Fibroblast of mammary gland (primary cell): ENCODE data around the gene SLC5A1.

Source experiments
- DNase-seq: peaks from one replicate; pipeline ENCODE4 v3.0.0-alpha.2; 2010; ENCODE audit warnings: low read depth
- H3K4me3 ChIP-seq: 2 replicates; pipeline ENCODE4 v1.5.1; 2011; ENCODE audit warnings: low read depth, mild to moderate bottlenecking, low read length, moderate library complexity; ENCODE audit not compliant: control insufficient read depth
- CTCF ChIP-seq: conservative IDR thresholded peaks from 2 replicates; pipeline ENCODE4 v1.5.1; 2011; ENCODE audit warnings: low read depth, low read length, inconsistent platforms; ENCODE audit not compliant: control insufficient read depth, insufficient read depth

The SLC5A1 gene

DNA sequence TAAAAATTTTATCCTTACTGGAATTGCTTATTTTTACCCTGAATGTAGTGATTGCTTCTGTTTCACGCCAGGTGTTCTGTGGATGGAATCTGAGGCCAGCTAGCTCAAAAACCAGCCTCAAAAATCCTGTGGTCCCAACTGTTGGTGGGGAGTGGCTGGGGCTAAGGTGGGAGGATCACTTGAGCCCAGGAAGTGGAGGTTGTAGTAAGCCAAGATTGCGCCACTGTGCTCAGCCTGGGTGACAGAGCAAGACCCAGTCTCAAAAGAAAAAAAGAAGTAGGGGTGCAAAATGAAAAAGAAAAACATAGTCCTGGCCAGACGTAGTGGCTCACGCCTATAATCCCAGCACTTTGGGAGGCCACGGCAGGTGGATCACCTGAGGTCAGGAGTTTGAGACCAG is 27.0 kb upstream of the SLC5A1 start:
- no peak for DNase-seq
- TF ChIP-seq CTCF: no peak
- no peak overlapping the region for H3K4me3 ChIP-seq

DNA sequence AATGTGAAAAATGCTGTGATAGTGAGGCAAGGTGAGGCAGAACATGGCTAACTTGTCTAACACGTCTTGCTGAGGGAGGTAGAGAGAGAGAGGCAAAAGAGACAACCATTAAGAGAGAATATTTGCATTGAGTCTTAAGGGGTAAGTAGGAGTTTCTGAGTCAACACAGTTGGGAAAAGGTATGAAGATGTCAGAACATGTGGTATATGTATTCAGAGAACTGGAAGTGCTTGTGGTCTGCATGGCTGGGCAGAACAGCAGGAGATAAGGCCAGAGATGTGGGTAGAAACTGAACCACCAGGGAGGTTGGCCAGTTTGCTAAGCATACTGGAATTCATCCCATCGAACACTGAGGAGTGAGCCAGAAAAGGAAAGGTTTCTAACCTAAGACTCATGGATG is 25.0 kb upstream of the SLC5A1 start:
- DNase-seq: no peak
- no peak for TF ChIP-seq CTCF
- H3K4me3 ChIP-seq: no peak overlapping the region

DNA sequence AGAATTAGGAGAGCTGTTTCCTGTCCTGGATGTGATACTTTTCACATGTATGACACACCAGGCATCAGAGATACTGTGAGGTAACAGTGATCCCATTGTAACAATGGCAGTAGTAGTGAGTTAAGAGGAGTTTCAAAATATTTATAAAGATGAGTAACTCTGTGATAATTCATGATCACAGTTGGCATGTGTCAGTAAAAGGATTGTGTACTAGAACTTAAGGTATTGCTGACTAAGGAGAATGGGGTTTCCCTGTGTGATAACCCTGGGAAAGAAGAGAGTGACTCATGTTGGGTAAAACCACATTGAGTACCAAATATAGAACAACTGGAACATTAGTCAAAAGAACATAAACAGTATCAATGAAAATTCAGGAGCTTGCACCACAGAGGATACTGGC is 22.9 kb upstream of the SLC5A1 start:
- peak; percentile 92 for DNase-seq
- H3K4me3 ChIP-seq: no peak overlapping the region
- TF ChIP-seq CTCF: no peak

GRCh38 chr22:32021716-32022115 is 21.3 kb upstream of the SLC5A1 start:
- no peak for DNase-seq
- TF ChIP-seq CTCF: no peak

DNA sequence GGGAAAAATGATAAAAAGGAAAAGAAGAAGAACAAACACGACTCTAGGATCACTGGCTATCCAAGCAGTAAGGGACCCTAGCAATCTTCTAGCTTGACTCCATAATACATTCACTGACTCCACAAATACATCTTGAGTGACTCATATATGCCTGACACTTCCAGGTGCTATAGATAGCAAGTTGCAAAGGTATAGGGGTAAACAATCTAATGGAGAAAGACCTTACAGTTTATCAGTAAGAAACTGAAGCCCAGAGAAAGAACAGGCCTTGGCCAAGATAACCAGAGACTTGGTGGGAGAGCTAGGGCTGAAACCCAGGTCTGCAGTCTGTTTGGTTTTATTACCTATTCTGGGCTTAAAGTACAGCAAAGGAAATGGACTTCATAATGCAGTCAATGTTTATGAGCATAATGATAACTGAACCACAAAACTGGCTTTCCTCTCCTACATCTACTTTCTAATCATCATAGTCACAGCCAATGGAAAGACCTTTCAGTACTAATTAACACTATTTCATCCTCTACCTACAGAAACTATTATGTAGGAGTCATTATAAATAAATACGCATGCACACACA is 19.7 kb upstream of the SLC5A1 start:
- no peak overlapping the region for H3K4me3 ChIP-seq
- DNase-seq: no peak
- no peak for TF ChIP-seq CTCF

More at GRCh38 chr22:32021716-32022115, 21.3 kb upstream of the SLC5A1 start:
- H3K4me3 ChIP-seq: no peak overlapping the region

DNA sequence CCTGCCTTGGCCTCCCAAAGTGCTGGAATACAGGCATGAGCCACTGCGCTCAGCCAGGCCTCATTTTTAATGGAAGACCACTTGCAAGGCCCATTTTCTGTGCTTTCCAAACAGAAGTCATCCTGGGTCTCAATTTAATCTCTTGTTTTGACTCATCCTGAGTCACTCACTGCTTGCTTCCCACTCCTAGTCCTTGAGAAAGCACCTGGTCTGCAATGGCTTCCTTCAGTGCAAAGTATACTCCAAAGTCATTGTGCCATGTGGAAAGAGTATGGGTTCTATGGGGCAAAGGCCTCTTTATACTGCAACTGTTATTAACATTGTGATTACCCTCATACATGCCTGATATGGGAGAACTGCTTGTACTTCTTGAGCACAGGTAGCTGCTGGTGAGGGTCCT is 18.3 kb upstream of the SLC5A1 start:
- no peak overlapping the region for H3K4me3 ChIP-seq
- DNase-seq: peak; percentile 45
- TF ChIP-seq CTCF: no peak
